ENCODE measurements around the gene CTBP2. TPM values are rescaled to one million over a fixed set of nuclear protein-coding genes. Genes with fewer than 3 reads are reported as not detected.

The CTBP2 gene
- total RNA-seq, 2 donors from 2014 or later = 26.0 to 36.0 TPM

GRCh38 chr10:124994573-124995473 lies 165.5 kb downstream of the CTBP2 start:
- peak; percentile 58 for DNase-seq (ENCODE audit: low spot score)
- no peak overlapping the region for H3K27ac ChIP-seq

GRCh38 chr10:124993736-124994451 lies 166.5 kb downstream of the CTBP2 start:
- TF ChIP-seq CTCF (IDR thresholded peaks at IDR 0.05) = no peak
- DNase-seq (ENCODE audit: low spot score) = peak; percentile 54
- H3K36me3 ChIP-seq = peaks cover 64% of the 10 kb centered on the region
- H3K4me3 ChIP-seq = no peak overlapping the region
- peaks cover 0 to 21% of the 10 kb centered on the region in 2 donors for H3K4me1 ChIP-seq
- H3K27me3 ChIP-seq = no peaks in the 10 kb centered on the region
- no peaks in the 10 kb centered on the region for H3K9me3 ChIP-seq
- no peak overlapping the region for H3K27ac ChIP-seq

More at GRCh38 chr10:124994573-124995473, 165.5 kb downstream of the CTBP2 start:
- TF ChIP-seq CTCF (IDR thresholded peaks at IDR 0.05) = no peak
- peaks cover 60% of the 10 kb centered on the region for H3K36me3 ChIP-seq
- no peak overlapping the region for H3K4me3 ChIP-seq
- H3K9me3 ChIP-seq = no peaks in the 10 kb centered on the region
- H3K27me3 ChIP-seq = no peaks in the 10 kb centered on the region
- peaks cover 0 to 27% of the 10 kb centered on the region in 2 donors for H3K4me1 ChIP-seq

GRCh38 chr10:124993345-124993708 lies 167.0 kb downstream of the CTBP2 start:
- H3K27ac ChIP-seq = peak overlapping the region in 1 of 2 donors; percentile 31
- TF ChIP-seq CTCF (IDR thresholded peaks at IDR 0.05) = no peak
- no peak for DNase-seq (ENCODE audit: low spot score)
- H3K4me3 ChIP-seq = no peak overlapping the region
- H3K36me3 ChIP-seq = peaks cover 64% of the 10 kb centered on the region
- no peaks in the 10 kb centered on the region for H3K27me3 ChIP-seq
- H3K9me3 ChIP-seq = no peaks in the 10 kb centered on the region
- H3K4me1 ChIP-seq = peaks cover 0 to 17% of the 10 kb centered on the region in 2 donors

- H3K9me3 ChIP-seq = no peaks in the 10 kb centered on the region
- peak; percentile 78 for DNase-seq (ENCODE audit: low spot score)
- no peak overlapping the region for H3K4me3 ChIP-seq
- peaks cover 0 to 17% of the 10 kb centered on the region in 2 donors for H3K4me1 ChIP-seq
- H3K27me3 ChIP-seq = no peaks in the 10 kb centered on the region
- peak; percentile 60 to 85 for TF ChIP-seq CTCF (IDR thresholded peaks at IDR 0.05)
- peaks cover 60% of the 10 kb centered on the region for H3K36me3 ChIP-seq
- H3K27ac ChIP-seq = peak overlapping the region in 1 of 2 donors; percentile 31
These were observed 167.7 kb downstream of the CTBP2 start for GRCh38 chr10:124992462-124993344.

- Histone ChIP-seq H3K27me3 (no peaks in the 10 kb centered on the region), H3K4me1 (peaks cover 0 to 17% of the 10 kb centered on the region in 2 donors), H3K27ac (no peak overlapping the region), H3K4me3 (no peak overlapping the region), H3K9me3 (no peaks in the 10 kb centered on the region), H3K36me3 (peaks cover 52% of the 10 kb centered on the region)
- TF ChIP-seq CTCF (IDR thresholded peaks at IDR 0.05) = no peak
- no peak for DNase-seq (ENCODE audit: low spot score)
These were observed 168.5 kb downstream of the CTBP2 start for GRCh38 chr10:124991835-124992234.
